Liver (tissue), 10 donors: ENCODE data around the gene PRAMEF33. TPM values are rescaled to one million over a fixed set of nuclear protein-coding genes. Genes with fewer than 3 reads are reported as not detected.
"Not testable (repeated sequence)": the region's sequence is repeated elsewhere in the genome, so short reads cannot be mapped to it uniquely, and the experiment has no call there.

ENCODE experiments used
- DNase-seq: peaks from one replicate; pipeline ENCODE4 v3.0.0-alpha.2; 2017; ENCODE audit warnings: low spot score
- H3K27ac ChIP-seq, 2 donors: one replicate each; pipeline ENCODE4 v1.7.0; 2013; ENCODE audit warnings: inconsistent platforms in 2 of 2, low read length in 2 of 2, control low read depth in 1 of 2, low read depth in 1 of 2, mild to moderate bottlenecking in 1 of 2
- H3K27me3 ChIP-seq, 4 donors: one replicate each; pipeline versions ENCODE4 v1.6.1 to v1.7.0; 2013; ENCODE audit warnings: low read length in 3 of 4, inconsistent platforms in 1 of 4, mild to moderate bottlenecking in 1 of 4, moderate library complexity in 1 of 4; ENCODE audit not compliant: control insufficient read depth in 4 of 4, insufficient read depth in 4 of 4
- H3K36me3 ChIP-seq, 4 donors: one replicate each; pipeline versions ENCODE4 v1.6.1 to v1.7.0; 2013; ENCODE audit warnings: low read length in 3 of 4, mild to moderate bottlenecking in 3 of 4, low read depth in 1 of 4, moderate library complexity in 1 of 4; ENCODE audit not compliant: control insufficient read depth in 4 of 4, insufficient read depth in 3 of 4
- H3K4me1 ChIP-seq, 4 donors: one replicate each; pipeline versions ENCODE4 v1.6.1 to v1.7.0; 2013; ENCODE audit warnings: low read length in 3 of 4, mild to moderate bottlenecking in 3 of 4, moderate library complexity in 1 of 4; ENCODE audit not compliant: control insufficient read depth in 4 of 4, insufficient read depth in 4 of 4
- H3K4me3 ChIP-seq, 3 donors: one replicate each; pipeline versions ENCODE4 v1.6.1 to v1.7.0; 2013; ENCODE audit warnings: low read length in 3 of 3, control low read depth in 1 of 3, low read depth in 1 of 3, mild to moderate bottlenecking in 1 of 3
- H3K9ac ChIP-seq, 2 donors: one replicate each; pipeline ENCODE4 v1.7.0; 2013; ENCODE audit warnings: low read length in 2 of 2, mild to moderate bottlenecking in 2 of 2, moderate library complexity in 2 of 2, control low read depth in 1 of 2, low read depth in 1 of 2
- H3K9me3 ChIP-seq, 4 donors: one replicate each; pipeline versions ENCODE4 v1.6.1 to v1.7.0; 2013; ENCODE audit warnings: low read length in 3 of 4; ENCODE audit not compliant: control insufficient read depth in 4 of 4
- CTCF ChIP-seq: fragments of 150-350 bp; IDR thresholded peaks from 2 replicates; pipeline ENCODE4 v1.5.1; 2017; ENCODE audit warnings: improper control_type of control experiment, low read depth, low read length; ENCODE audit not compliant: missing input control
- RAD21 ChIP-seq, 2 donors: IDR thresholded peaks; 2 replicates each; pipeline ENCODE4 v1.6.1; 2016; ENCODE audit warnings: antibody characterized with exemption in 2 of 2, mild to moderate bottlenecking in 2 of 2
- WGBS: extraction: QIAGEN DNeasy Blood & Tissue Kit; methylation state at CpG from one replicate; pipeline ENCODE4 v1.1.7; 2013; 5-methylcytosine and 5-hydroxymethylcytosine counted together
- polyA plus RNA-seq, 2 donors: library from polyadenylated mRNA; stranded (reverse) in 1 of 2; unstranded in 1 of 2; fragments of 200-250 nt in 1 of 2; fragments of >200 nt in 1 of 2; fragmentation: Nextera tagmentation in 1 of 2; extraction: Ambion mirVana in 1 of 2; gene quantifications; one replicate each; pipeline versions ENCODE4 v1.2.1 to v1.2.3, GENCODE V29; 2013 to 2015
- small RNA-seq: library from RNA; depleted of rRNA; stranded (forward); fragments of <200 nt; gene quantifications from one replicate; pipeline ENCODE3, GENCODE V24; 2014
- total RNA-seq, 2 donors: library from RNA; depleted of rRNA; stranded (reverse); fragments of >200 nt; gene quantifications; one replicate each; pipeline ENCODE4 v1.2.3, GENCODE V29; 2014
- donor health status: healthy.
- donor health status: healthy.
- donor health status: healthy.
- donor health status: healthy.
- donor health status: healthy.

Gene PRAMEF33
- total and polyA plus RNA-seq, 4 donors, result 0.12 to 0.17 TPM; not detected in 2

GRCh38 chr1:13354475-13354874 is 51.1 kb downstream of the PRAMEF33 start:
- TF ChIP-seq RAD21 (IDR thresholded peaks at IDR 0.05), result peak; percentile 27 to 33
- not testable (repeated sequence) for H3K9me3 ChIP-seq, H3K27ac ChIP-seq, H3K27me3 ChIP-seq, H3K4me1 ChIP-seq, H3K36me3 ChIP-seq, DNase-seq, H3K4me3 ChIP-seq, H3K9ac ChIP-seq
- WGBS, result 15% methylated on average over 2 of the region's 9 CpGs

- not testable (repeated sequence) for H3K9me3 ChIP-seq, H3K4me3 ChIP-seq, H3K36me3 ChIP-seq, H3K27ac ChIP-seq, H3K4me1 ChIP-seq, H3K27me3 ChIP-seq, DNase-seq, H3K9ac ChIP-seq
- TF ChIP-seq RAD21 (IDR thresholded peaks at IDR 0.05) (peak; percentile 70 to 75), CTCF (peak; percentile 58)
- WGBS, result 2% methylated on average over 5 of the region's 5 CpGs
Observed at GRCh38 chr1:13356774-13357173, 53.4 kb downstream of the PRAMEF33 start.

Small RNAs within 50 kb of the gene (small RNA-seq; reads per million reads assigned to genes)
- not detected for gene RNU6-771P

Other genes with a start within 250 kb of the PRAMEF33 start
- not detected for gene PRAMEF27, start 247.0 kb upstream of the PRAMEF33 start, total RNA-seq
- gene PRAMEF27, start 247.0 kb upstream of the PRAMEF33 start, polyA plus RNA-seq, result not detected
- not detected for gene HNRNPCL3, start 242.8 kb upstream of the PRAMEF33 start, total RNA-seq
- not detected for gene HNRNPCL3, start 242.8 kb upstream of the PRAMEF33 start, polyA plus RNA-seq
- gene PRAMEF25, start 232.8 kb upstream of the PRAMEF33 start, total RNA-seq, result not detected
- gene PRAMEF25, start 232.8 kb upstream of the PRAMEF33 start, polyA plus RNA-seq, result not detected
- not detected for gene HNRNPCL2, start 186.7 kb upstream of the PRAMEF33 start, total RNA-seq
- gene HNRNPCL2, start 186.7 kb upstream of the PRAMEF33 start, polyA plus RNA-seq, result not detected
- not detected for gene PRAMEF26, start 147.5 kb upstream of the PRAMEF33 start, total RNA-seq
- gene PRAMEF26, start 147.5 kb upstream of the PRAMEF33 start, polyA plus RNA-seq, result not detected
- not detected for gene HNRNPCL4, start 137.9 kb upstream of the PRAMEF33 start, total RNA-seq
- gene HNRNPCL4, start 137.9 kb upstream of the PRAMEF33 start, polyA plus RNA-seq, result not detected
- gene PRAMEF9, start 131.7 kb upstream of the PRAMEF33 start, total RNA-seq, result not detected
- not detected for gene PRAMEF9, start 131.7 kb upstream of the PRAMEF33 start, polyA plus RNA-seq
- gene PRAMEF13, start 102.1 kb upstream of the PRAMEF33 start, total RNA-seq, result not detected
- not detected for gene PRAMEF13, start 102.1 kb upstream of the PRAMEF33 start, polyA plus RNA-seq
- not detected for gene PRAMEF18, start 77.4 kb upstream of the PRAMEF33 start, total RNA-seq
- not detected for gene PRAMEF18, start 77.4 kb upstream of the PRAMEF33 start, polyA plus RNA-seq
- not detected for gene PRAMEF5, start 49.3 kb upstream of the PRAMEF33 start, total RNA-seq
- gene PRAMEF5, start 49.3 kb upstream of the PRAMEF33 start, polyA plus RNA-seq, result not detected
- gene PRAMEF8, start 18.4 kb upstream of the PRAMEF33 start, total RNA-seq, result not detected
- not detected for gene PRAMEF8, start 18.4 kb upstream of the PRAMEF33 start, polyA plus RNA-seq
- gene PRAMEF15, start 12.0 kb downstream of the PRAMEF33 start, total RNA-seq, result not detected
- not detected for gene PRAMEF15, start 12.0 kb downstream of the PRAMEF33 start, polyA plus RNA-seq
- not detected for gene PRAMEF14, start 43.6 kb downstream of the PRAMEF33 start, total RNA-seq
- not detected for gene PRAMEF14, start 43.6 kb downstream of the PRAMEF33 start, polyA plus RNA-seq
- not detected for gene PRAMEF19, start 68.4 kb downstream of the PRAMEF33 start, total RNA-seq
- not detected for gene PRAMEF19, start 68.4 kb downstream of the PRAMEF33 start, polyA plus RNA-seq
- not detected for gene PRAMEF17, start 86.1 kb downstream of the PRAMEF33 start, total RNA-seq
- not detected for gene PRAMEF17, start 86.1 kb downstream of the PRAMEF33 start, polyA plus RNA-seq
- not detected for gene PRAMEF20, start 106.9 kb downstream of the PRAMEF33 start, total RNA-seq
- gene PRAMEF20, start 106.9 kb downstream of the PRAMEF33 start, polyA plus RNA-seq, result not detected
- gene LRRC38, start 210.5 kb downstream of the PRAMEF33 start, total RNA-seq, result not detected
- gene LRRC38, start 210.5 kb downstream of the PRAMEF33 start, polyA plus RNA-seq, result not detected